Adrenal gland (tissue), 5 donors: ENCODE data around the gene RNF181.

Source experiments
- CTCF ChIP-seq, 6 experiments: fragments of 450-650 bp in 4 of 6; fragments of 200-600 bp in 2 of 6; sonication (generic) in 1 of 6; IDR thresholded peaks; 1 replicate in 5 of 6; 2 replicates in 1 of 6; pipeline versions ENCODE4 v1.5.1 to v1.8.0; 2016 to 2021; ENCODE audit warnings: antibody characterized with exemption in 6 of 6, mild to moderate bottlenecking in 2 of 6, moderate library complexity in 1 of 6
- POLR2A ChIP-seq, 2 donors: fragments of 450-650 bp; IDR thresholded peaks; one replicate each; pipeline ENCODE4 v1.6.1; 2017; ENCODE audit warnings: antibody characterized with exemption in 2 of 2, mild to moderate bottlenecking in 2 of 2, moderate library complexity in 1 of 2
- donor health status: DM: no; HTN: no; CAD: no.

DNA sequence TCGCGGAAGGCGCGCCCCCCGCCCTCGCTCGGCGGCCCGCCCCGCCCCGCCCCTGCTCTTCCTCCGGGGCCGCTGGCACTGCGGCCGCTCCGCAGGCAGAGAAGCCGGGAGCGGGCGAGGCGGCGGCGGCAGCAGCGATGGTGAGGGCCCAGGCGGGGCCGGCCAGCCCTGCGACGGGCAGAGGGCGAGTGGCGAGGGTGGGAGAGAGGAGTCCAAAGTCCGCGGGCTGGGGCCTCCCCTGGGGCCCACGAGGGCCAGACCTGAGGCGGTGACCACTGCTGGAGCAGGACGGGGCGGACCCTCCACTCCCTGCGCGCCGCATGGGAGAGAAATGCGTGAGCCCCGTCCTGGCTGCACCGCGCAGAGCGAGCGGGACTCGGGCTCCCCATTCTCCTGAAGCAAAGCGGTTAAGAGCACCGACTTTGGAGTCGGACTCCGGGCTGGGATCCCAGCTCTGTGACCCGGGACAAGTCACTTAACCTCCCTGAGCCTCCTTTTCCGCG is 11.1 kb upstream of the RNF181 start, which contains the start of gene VAMP5:
- TF ChIP-seq CTCF (IDR thresholded peaks at IDR 0.05) (no peak), POLR2A (IDR thresholded peaks at IDR 0.05) (peak; percentile 25 to 52)
